Measurements from ENCODE around the gene TANC2.
"Not testable (repeated sequence)": the region's sequence is repeated elsewhere in the genome, so short reads cannot be mapped to it uniquely, and the experiment has no call there.

Gene TANC2

GRCh38 chr17:62968445-62968923 is 2.4 kb downstream of the TANC2 start:
- Histone ChIP-seq H3K36me3 (ENCODE audit: control insufficient read depth, insufficient read depth, low read length) (no peaks in the 10 kb centered on the region), H3K27me3 (ENCODE audit: control insufficient read depth, insufficient read depth, low read length) (no peaks in the 10 kb centered on the region), H3K4me3 (ENCODE audit: low read length) (no peak overlapping the region), H3K4me1 (ENCODE audit: control insufficient read depth, insufficient read depth, low read length) (peaks cover 3% of the 10 kb centered on the region), H3K9ac (ENCODE audit: low read length) (no peak overlapping the region), H3K27ac (ENCODE audit: low read depth, low read length) (no peak overlapping the region)

GRCh38 chr17:62970610-62971009 is 4.6 kb downstream of the TANC2 start:
- H3K36me3 ChIP-seq (ENCODE audit: control insufficient read depth, insufficient read depth, low read length), result no peaks in the 10 kb centered on the region
- no peak overlapping the region for H3K27ac ChIP-seq (ENCODE audit: low read depth, low read length)
- H3K4me1 ChIP-seq (ENCODE audit: control insufficient read depth, insufficient read depth, low read length), result peaks cover 3% of the 10 kb centered on the region
- no peaks in the 10 kb centered on the region for H3K27me3 ChIP-seq (ENCODE audit: control insufficient read depth, insufficient read depth, low read length)
- H3K4me3 ChIP-seq (ENCODE audit: low read length), result no peak overlapping the region
- no peak overlapping the region for H3K9ac ChIP-seq (ENCODE audit: low read length)

GRCh38 chr17:62971853-62972252 is 5.8 kb downstream of the TANC2 start:
- no peaks in the 10 kb centered on the region for H3K36me3 ChIP-seq (ENCODE audit: control insufficient read depth, insufficient read depth, low read length)
- H3K4me3 ChIP-seq (ENCODE audit: low read length), result no peak overlapping the region
- H3K4me1 ChIP-seq (ENCODE audit: control insufficient read depth, insufficient read depth, low read length), result peaks cover 3% of the 10 kb centered on the region
- no peak overlapping the region for H3K27ac ChIP-seq (ENCODE audit: low read depth, low read length)
- H3K27me3 ChIP-seq (ENCODE audit: control insufficient read depth, insufficient read depth, low read length), result no peaks in the 10 kb centered on the region
- no peak overlapping the region for H3K9ac ChIP-seq (ENCODE audit: low read length)

GRCh38 chr17:62974788-62975187 is 8.8 kb downstream of the TANC2 start:
- Histone ChIP-seq H3K27me3 (ENCODE audit: control insufficient read depth, insufficient read depth, low read length) (no peaks in the 10 kb centered on the region), H3K27ac (ENCODE audit: low read depth, low read length) (no peak overlapping the region), H3K4me1 (ENCODE audit: control insufficient read depth, insufficient read depth, low read length) (no peaks in the 10 kb centered on the region), H3K4me3 (ENCODE audit: low read length) (no peak overlapping the region), H3K9ac (ENCODE audit: low read length) (no peak overlapping the region), H3K36me3 (ENCODE audit: control insufficient read depth, insufficient read depth, low read length) (no peaks in the 10 kb centered on the region)

GRCh38 chr17:62975206-62975605 is 9.2 kb downstream of the TANC2 start:
- Histone ChIP-seq H3K27me3 (ENCODE audit: control insufficient read depth, insufficient read depth, low read length) (no peaks in the 10 kb centered on the region), H3K36me3 (ENCODE audit: control insufficient read depth, insufficient read depth, low read length) (no peaks in the 10 kb centered on the region), H3K4me3 (ENCODE audit: low read length) (no peak overlapping the region), H3K4me1 (ENCODE audit: control insufficient read depth, insufficient read depth, low read length) (no peaks in the 10 kb centered on the region), H3K9ac (ENCODE audit: low read length) (no peak overlapping the region), H3K27ac (ENCODE audit: low read depth, low read length) (no peak overlapping the region)

- not testable (repeated sequence) for H3K9ac ChIP-seq (ENCODE audit: low read length); H3K4me3 ChIP-seq (ENCODE audit: low read length); H3K36me3 ChIP-seq (ENCODE audit: control insufficient read depth, insufficient read depth, low read length); H3K4me1 ChIP-seq (ENCODE audit: control insufficient read depth, insufficient read depth, low read length); H3K27ac ChIP-seq (ENCODE audit: low read depth, low read length); H3K27me3 ChIP-seq (ENCODE audit: control insufficient read depth, insufficient read depth, low read length)
Observed at GRCh38 chr17:62976643-62977231, 10.7 kb downstream of the TANC2 start.

GRCh38 chr17:62980842-62981241 is 14.8 kb downstream of the TANC2 start:
- Histone ChIP-seq H3K4me1 (ENCODE audit: control insufficient read depth, insufficient read depth, low read length) (no peaks in the 10 kb centered on the region), H3K27ac (ENCODE audit: low read depth, low read length) (no peak overlapping the region), H3K36me3 (ENCODE audit: control insufficient read depth, insufficient read depth, low read length) (no peaks in the 10 kb centered on the region), H3K27me3 (ENCODE audit: control insufficient read depth, insufficient read depth, low read length) (no peaks in the 10 kb centered on the region), H3K4me3 (ENCODE audit: low read length) (no peak overlapping the region), H3K9ac (ENCODE audit: low read length) (no peak overlapping the region)

GRCh38 chr17:62981933-62982332 is 15.9 kb downstream of the TANC2 start:
- Histone ChIP-seq H3K4me1 (ENCODE audit: control insufficient read depth, insufficient read depth, low read length) (no peaks in the 10 kb centered on the region), H3K36me3 (ENCODE audit: control insufficient read depth, insufficient read depth, low read length) (no peaks in the 10 kb centered on the region), H3K4me3 (ENCODE audit: low read length) (no peak overlapping the region), H3K27ac (ENCODE audit: low read depth, low read length) (no peak overlapping the region), H3K27me3 (ENCODE audit: control insufficient read depth, insufficient read depth, low read length) (no peaks in the 10 kb centered on the region), H3K9ac (ENCODE audit: low read length) (no peak overlapping the region)

GRCh38 chr17:62984801-62985200 is 18.8 kb downstream of the TANC2 start:
- H3K27ac ChIP-seq (ENCODE audit: low read depth, low read length), result no peak overlapping the region
- no peaks in the 10 kb centered on the region for H3K27me3 ChIP-seq (ENCODE audit: control insufficient read depth, insufficient read depth, low read length)
- no peak overlapping the region for H3K9ac ChIP-seq (ENCODE audit: low read length)
- no peak overlapping the region for H3K4me3 ChIP-seq (ENCODE audit: low read length)
- H3K4me1 ChIP-seq (ENCODE audit: control insufficient read depth, insufficient read depth, low read length), result no peaks in the 10 kb centered on the region
- H3K36me3 ChIP-seq (ENCODE audit: control insufficient read depth, insufficient read depth, low read length), result no peaks in the 10 kb centered on the region

GRCh38 chr17:62986549-62986948 is 20.5 kb downstream of the TANC2 start:
- no peaks in the 10 kb centered on the region for H3K27me3 ChIP-seq (ENCODE audit: control insufficient read depth, insufficient read depth, low read length)
- no peak overlapping the region for H3K27ac ChIP-seq (ENCODE audit: low read depth, low read length)
- no peaks in the 10 kb centered on the region for H3K36me3 ChIP-seq (ENCODE audit: control insufficient read depth, insufficient read depth, low read length)
- no peak overlapping the region for H3K9ac ChIP-seq (ENCODE audit: low read length)
- H3K4me3 ChIP-seq (ENCODE audit: low read length), result no peak overlapping the region
- no peaks in the 10 kb centered on the region for H3K4me1 ChIP-seq (ENCODE audit: control insufficient read depth, insufficient read depth, low read length)

- Histone ChIP-seq H3K4me1 (ENCODE audit: control insufficient read depth, insufficient read depth, low read length) (no peaks in the 10 kb centered on the region), H3K36me3 (ENCODE audit: control insufficient read depth, insufficient read depth, low read length) (no peaks in the 10 kb centered on the region), H3K9ac (ENCODE audit: low read length) (no peak overlapping the region), H3K4me3 (ENCODE audit: low read length) (no peak overlapping the region), H3K27ac (ENCODE audit: low read depth, low read length) (no peak overlapping the region), H3K27me3 (ENCODE audit: control insufficient read depth, insufficient read depth, low read length) (no peaks in the 10 kb centered on the region)
Observed at GRCh38 chr17:62987136-62987535, 21.1 kb downstream of the TANC2 start.

- no peaks in the 10 kb centered on the region for H3K4me1 ChIP-seq (ENCODE audit: control insufficient read depth, insufficient read depth, low read length)
- no peak overlapping the region for H3K27ac ChIP-seq (ENCODE audit: low read depth, low read length)
- H3K4me3 ChIP-seq (ENCODE audit: low read length), result no peak overlapping the region
- H3K27me3 ChIP-seq (ENCODE audit: control insufficient read depth, insufficient read depth, low read length), result no peaks in the 10 kb centered on the region
- H3K36me3 ChIP-seq (ENCODE audit: control insufficient read depth, insufficient read depth, low read length), result no peaks in the 10 kb centered on the region
- no peak overlapping the region for H3K9ac ChIP-seq (ENCODE audit: low read length)
Observed at GRCh38 chr17:62989501-62989900, 23.5 kb downstream of the TANC2 start.

GRCh38 chr17:62994931-62995330 is 28.9 kb downstream of the TANC2 start:
- H3K4me1 ChIP-seq (ENCODE audit: control insufficient read depth, insufficient read depth, low read length), result peaks cover 2% of the 10 kb centered on the region
- H3K27me3 ChIP-seq (ENCODE audit: control insufficient read depth, insufficient read depth, low read length), result no peaks in the 10 kb centered on the region
- no peak overlapping the region for H3K4me3 ChIP-seq (ENCODE audit: low read length)
- no peak overlapping the region for H3K9ac ChIP-seq (ENCODE audit: low read length)
- H3K27ac ChIP-seq (ENCODE audit: low read depth, low read length), result no peak overlapping the region
- no peaks in the 10 kb centered on the region for H3K36me3 ChIP-seq (ENCODE audit: control insufficient read depth, insufficient read depth, low read length)

Data from rectal smooth muscle tissue (tissue), 1 donor.